Stimulated activated CD4-positive, alpha-beta T cell treated with anti-CD3 and anti-CD28 coated beads, Interleukin-12 subunit alpha, Interleukin-12 subunit beta, amount 100 ng/mL, for 48 hours (primary cell): Measurements from ENCODE around the gene MLC1.
A peak's percentile ranks its signal among the peaks of the same experiment; 100 is the strongest.

Experiments used
- DNase-seq, 3 donors: peaks; one replicate each; pipeline ENCODE4 v3.0.0-alpha.2; 2020; ENCODE audit warnings: low read depth in 2 of 3, low spot score in 1 of 3

MLC1 gene

GRCh38 chr22:50039669-50040443 is 45.4 kb downstream of the MLC1 start:
- DNase-seq: no peak

GRCh38 chr22:50035976-50036724 is 49.1 kb downstream of the MLC1 start:
- DNase-seq: no peak

- no peak for DNase-seq
Measured at GRCh38 chr22:50035131-50035881, 49.9 kb downstream of the MLC1 start.

- no peak for DNase-seq
Measured at GRCh38 chr22:50034126-50035081, 50.8 kb downstream of the MLC1 start.

- no peak for DNase-seq
Measured at GRCh38 chr22:50032941-50033601, 52.2 kb downstream of the MLC1 start.

GRCh38 chr22:50032109-50032871 is 52.9 kb downstream of the MLC1 start:
- DNase-seq: no peak

GRCh38 chr22:50031189-50032091 is 53.8 kb downstream of the MLC1 start:
- DNase-seq: no peak

- peak; percentile 78 to 81 (median 78) for DNase-seq
Measured at GRCh38 chr22:50030297-50031188, 54.7 kb downstream of the MLC1 start.

- peak in 1 of 3 donors; percentile 44 for DNase-seq
Measured at GRCh38 chr22:50027639-50028537, 57.3 kb downstream of the MLC1 start.

- no peak for DNase-seq
Measured at GRCh38 chr22:50025993-50026392, 59.2 kb downstream of the MLC1 start.

- DNase-seq: no peak
Measured at GRCh38 chr22:50022171-50022819, 62.9 kb downstream of the MLC1 start.

- DNase-seq: no peak
Measured at GRCh38 chr22:50020606-50021005, 64.6 kb downstream of the MLC1 start.

- DNase-seq: no peak
Measured at GRCh38 chr22:50019316-50019715, 65.9 kb downstream of the MLC1 start.

- no peak for DNase-seq
Measured at GRCh38 chr22:50018608-50019285, 66.5 kb downstream of the MLC1 start.

GRCh38 chr22:50017701-50018224 is 67.5 kb downstream of the MLC1 start:
- no peak for DNase-seq
